Bronchial epithelial cell (primary cell): ENCODE measurements around the gene FBXW7. TPM values are rescaled to one million over a fixed set of nuclear protein-coding genes. Genes with fewer than 3 reads are reported as not detected.

Source experiments
- DNase-seq: peaks from one replicate; pipeline ENCODE4 v3.0.0-alpha.2; 2010; ENCODE audit warnings: low read depth
- FAIRE-seq: peaks from 2 replicates; lab custom pipeline; 2011; peaks lifted over from hg19 to GRCh38; lab: Jason Lieb, UNC
- H3K27me3 ChIP-seq: 2 replicates; pipeline ENCODE4 v1.5.1; 2011; ENCODE audit warnings: low read length; ENCODE audit not compliant: control insufficient read depth, insufficient read depth
- H3K36me3 ChIP-seq: 2 replicates; pipeline ENCODE4 v1.5.1; 2011; ENCODE audit warnings: low read length; ENCODE audit not compliant: control insufficient read depth, insufficient read depth
- H3K4me3 ChIP-seq: 2 replicates; pipeline ENCODE4 v1.5.1; 2011; ENCODE audit warnings: mild to moderate bottlenecking, low read depth, low read length, control low read depth
- total RNA-seq: library from RNA; depleted of rRNA; stranded (reverse); fragments of >200 nt; gene quantifications from 2 replicates; pipeline ENCODE4 v1.2.1, GENCODE V29; 2014
- TF ChIP-seq, protein P1 (sequence below): IDR thresholded peaks from 2 replicates; pipeline ENCODE4 v1.5.1; 2011; ENCODE audit warnings: mild to moderate bottlenecking, moderate library complexity, low read length, control low read depth, inconsistent platforms; ENCODE audit not compliant: insufficient read depth, severe bottlenecking

The FBXW7 gene
- total RNA-seq, 1 donor from 2014 or later, result 145 TPM

DNA sequence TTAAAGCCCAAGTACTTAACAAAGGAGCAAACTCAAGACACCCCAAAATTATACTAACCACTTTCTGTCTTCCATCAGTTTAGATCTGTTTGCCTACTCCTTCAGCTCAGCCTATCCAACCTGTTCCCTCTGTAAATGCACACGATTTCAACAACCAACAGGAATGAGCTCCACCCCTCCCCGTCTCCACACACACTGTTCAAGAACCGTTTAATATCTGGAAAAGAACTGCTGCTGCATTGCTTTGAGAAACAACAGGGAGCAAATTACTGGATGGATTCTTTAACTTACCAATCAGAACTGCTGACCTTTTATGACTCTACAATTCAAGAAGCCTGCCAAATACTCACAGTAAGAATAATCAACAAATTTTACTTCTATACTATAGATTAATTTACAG lies 87.0 kb downstream of the FBXW7 start:
- Histone ChIP-seq H3K36me3 (no peaks in the 10 kb centered on the region), H3K4me3 (no peak overlapping the region), H3K27me3 (no peaks in the 10 kb centered on the region)
- TF ChIP-seq, protein P1, sequence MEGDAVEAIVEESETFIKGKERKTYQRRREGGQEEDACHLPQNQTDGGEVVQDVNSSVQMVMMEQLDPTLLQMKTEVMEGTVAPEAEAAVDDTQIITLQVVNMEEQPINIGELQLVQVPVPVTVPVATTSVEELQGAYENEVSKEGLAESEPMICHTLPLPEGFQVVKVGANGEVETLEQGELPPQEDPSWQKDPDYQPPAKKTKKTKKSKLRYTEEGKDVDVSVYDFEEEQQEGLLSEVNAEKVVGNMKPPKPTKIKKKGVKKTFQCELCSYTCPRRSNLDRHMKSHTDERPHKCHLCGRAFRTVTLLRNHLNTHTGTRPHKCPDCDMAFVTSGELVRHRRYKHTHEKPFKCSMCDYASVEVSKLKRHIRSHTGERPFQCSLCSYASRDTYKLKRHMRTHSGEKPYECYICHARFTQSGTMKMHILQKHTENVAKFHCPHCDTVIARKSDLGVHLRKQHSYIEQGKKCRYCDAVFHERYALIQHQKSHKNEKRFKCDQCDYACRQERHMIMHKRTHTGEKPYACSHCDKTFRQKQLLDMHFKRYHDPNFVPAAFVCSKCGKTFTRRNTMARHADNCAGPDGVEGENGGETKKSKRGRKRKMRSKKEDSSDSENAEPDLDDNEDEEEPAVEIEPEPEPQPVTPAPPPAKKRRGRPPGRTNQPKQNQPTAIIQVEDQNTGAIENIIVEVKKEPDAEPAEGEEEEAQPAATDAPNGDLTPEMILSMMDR, result no peak
- no peak for FAIRE-seq
- no peak for DNase-seq

DNA sequence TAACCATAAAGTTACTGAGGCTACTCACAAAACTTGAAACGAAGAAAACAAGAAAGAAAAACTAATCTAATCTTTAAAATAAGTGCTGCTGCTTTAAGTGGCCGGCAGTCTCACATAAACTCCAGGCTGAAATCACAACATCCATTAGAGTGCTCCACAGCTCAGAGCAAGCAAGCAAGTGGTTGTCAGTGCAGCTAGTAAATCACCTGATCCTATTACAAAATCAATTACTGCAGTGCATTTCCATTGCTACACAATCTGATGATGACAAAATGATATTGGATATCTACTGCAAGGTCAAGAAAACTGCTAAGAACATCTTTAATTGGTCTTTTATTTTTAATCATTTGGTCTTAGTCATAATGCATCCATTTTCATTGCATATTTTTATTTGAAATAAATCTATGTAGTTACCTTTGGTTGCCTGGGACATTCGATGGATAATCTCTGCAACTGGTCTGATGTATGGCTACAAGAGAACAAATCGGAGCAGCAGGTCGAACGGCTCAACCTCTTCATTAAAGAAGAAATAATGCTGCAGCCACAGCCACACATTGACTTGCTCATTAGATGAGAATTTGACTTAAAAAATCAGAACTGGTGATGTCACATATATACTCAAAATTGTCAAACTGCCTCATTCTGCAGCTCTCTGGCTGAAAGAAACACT lies 87.7 kb downstream of the FBXW7 start:
- H3K4me3 ChIP-seq, result no peak overlapping the region
- H3K27me3 ChIP-seq, result no peaks in the 10 kb centered on the region
- DNase-seq (no peak), FAIRE-seq (no peak)
- no peaks in the 10 kb centered on the region for H3K36me3 ChIP-seq
- TF ChIP-seq, protein P1, result no peak

DNA sequence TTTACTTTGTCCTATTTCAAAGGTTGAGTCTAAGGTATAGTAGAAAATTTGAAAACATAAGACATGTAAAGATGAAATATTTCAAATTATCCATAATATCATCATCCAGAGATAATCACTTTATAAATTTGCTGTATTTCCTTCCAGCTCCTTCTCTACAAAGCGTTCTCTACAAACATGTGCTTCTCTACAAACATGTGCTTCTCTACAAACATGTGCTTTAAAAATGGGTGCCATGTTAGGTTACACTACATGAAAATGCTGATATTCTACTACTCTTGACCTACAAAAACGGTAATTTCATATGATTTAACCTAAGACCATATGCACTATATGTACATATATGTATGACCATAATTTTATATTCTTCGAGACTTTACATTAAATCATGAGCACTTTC lies 92.0 kb downstream of the FBXW7 start:
- DNase-seq (no peak), FAIRE-seq (no peak)
- Histone ChIP-seq H3K36me3 (no peaks in the 10 kb centered on the region), H3K4me3 (no peak overlapping the region), H3K27me3 (no peaks in the 10 kb centered on the region)
- TF ChIP-seq, protein P1, result no peak

DNA sequence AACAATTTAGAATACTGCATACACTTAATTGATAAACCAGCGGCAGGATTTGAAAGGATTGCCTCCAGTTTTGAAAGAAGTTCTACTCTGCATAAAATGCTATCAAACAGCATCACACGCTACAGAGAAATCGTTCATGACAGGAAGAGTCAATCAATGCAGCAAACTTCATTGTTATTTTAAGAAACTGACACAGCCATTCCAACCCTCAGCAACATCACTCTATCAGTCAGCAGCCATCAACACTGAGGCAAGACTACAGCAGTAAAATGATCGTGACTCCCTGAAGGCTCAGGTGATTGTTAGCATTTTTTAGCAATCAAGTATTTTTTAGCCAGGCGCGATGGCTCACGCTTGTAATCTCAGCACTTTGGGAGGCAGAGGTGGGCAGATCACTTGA lies 98.3 kb downstream of the FBXW7 start:
- Histone ChIP-seq H3K36me3 (no peaks in the 10 kb centered on the region), H3K27me3 (no peaks in the 10 kb centered on the region), H3K4me3 (no peak overlapping the region)
- TF ChIP-seq, protein P1, result no peak
- no peak for FAIRE-seq
- DNase-seq, result no peak

DNA sequence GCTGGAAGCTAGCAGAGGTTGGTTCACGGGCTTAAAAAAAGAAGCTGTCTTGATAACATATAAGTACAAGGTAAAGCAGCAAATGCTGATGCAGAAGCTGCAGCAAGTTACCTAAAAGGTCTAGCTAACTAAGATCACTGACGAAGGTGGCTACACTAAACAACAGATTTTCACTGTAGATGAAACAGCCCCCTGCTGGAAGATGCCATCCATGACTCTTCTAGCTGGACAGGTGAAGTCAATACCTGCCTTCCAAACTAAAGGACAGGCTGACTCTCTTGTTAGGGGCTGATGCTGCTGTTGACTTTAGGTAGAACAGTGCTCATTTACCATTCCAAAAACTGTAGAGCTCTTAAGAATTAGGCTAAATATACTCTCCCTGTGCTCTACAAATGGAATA lies 99.5 kb downstream of the FBXW7 start:
- Histone ChIP-seq H3K27me3 (no peaks in the 10 kb centered on the region), H3K4me3 (no peak overlapping the region), H3K36me3 (no peaks in the 10 kb centered on the region)
- DNase-seq, result no peak
- TF ChIP-seq, protein P1, result peak; percentile 30
- no peak for FAIRE-seq

DNA sequence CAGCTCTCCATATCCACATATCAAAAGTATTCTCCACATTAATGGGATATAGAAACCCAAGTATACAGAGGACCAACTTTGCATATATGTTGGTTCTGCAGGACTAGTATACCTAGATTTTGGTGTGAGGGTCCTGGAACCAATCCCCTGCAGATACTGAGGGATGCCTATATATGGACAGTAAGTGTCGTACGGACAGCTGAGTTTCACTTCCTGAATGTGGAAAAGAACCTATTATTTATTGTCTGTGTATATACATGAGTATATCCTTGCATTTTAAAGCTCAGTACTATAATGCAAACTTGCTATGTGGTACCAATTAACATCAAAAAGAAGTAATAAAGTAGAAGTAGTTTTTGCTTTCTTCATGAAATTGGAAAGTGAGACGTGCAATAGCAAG lies 101.9 kb downstream of the FBXW7 start:
- Histone ChIP-seq H3K27me3 (no peaks in the 10 kb centered on the region), H3K4me3 (no peak overlapping the region), H3K36me3 (no peaks in the 10 kb centered on the region)
- TF ChIP-seq, protein P1, result no peak
- FAIRE-seq (no peak), DNase-seq (no peak)
